Vagina (tissue), 2 donors: ENCODE data around the gene INTS3. TPM values are rescaled to one million over a fixed set of nuclear protein-coding genes. Genes with fewer than 3 reads are reported as not detected.
A peak's percentile ranks its signal among the peaks of the same experiment; 100 is the strongest.

Experiments
- DNase-seq, 2 donors: peaks; one replicate each; pipeline ENCODE4 v3.0.0-alpha.2; 2017; ENCODE audit errors: extremely low spot score in 2 of 2
- H3K27ac ChIP-seq: fragments of 200-600 bp; sonication (generic); one replicate; pipeline ENCODE4 v1.5.1; 2019
- H3K27me3 ChIP-seq: fragments of 200-600 bp; sonication (generic); one replicate; pipeline ENCODE4 v1.5.1; 2019
- H3K36me3 ChIP-seq, 2 donors: fragments of 200-600 bp; sonication (generic); one replicate each; pipeline ENCODE4 v1.5.1; 2017 to 2019
- H3K4me1 ChIP-seq: fragments of 200-600 bp; sonication (generic); one replicate; pipeline ENCODE4 v1.5.1; 2019
- H3K4me3 ChIP-seq, 2 donors: fragments of 200-600 bp; sonication (generic); 1 replicate in 1 of 2; 2 replicates in 1 of 2; pipeline ENCODE4 v1.5.1; 2016 to 2019
- H3K9me3 ChIP-seq: fragments of 200-600 bp; sonication (generic); one replicate; pipeline ENCODE4 v1.5.1; 2019
- CTCF ChIP-seq, 3 experiments: fragments of 450-650 bp in 2 of 3; fragments of 200-600 bp in 1 of 3; sonication (generic) in 1 of 3; IDR thresholded peaks; one replicate each; pipeline ENCODE4 v1.5.1; 2017 to 2019; ENCODE audit warnings: antibody characterized with exemption in 3 of 3, mild to moderate bottlenecking in 2 of 3, moderate library complexity in 2 of 3
- POLR2A ChIP-seq, 2 donors: fragments of 450-650 bp; IDR thresholded peaks; one replicate each; pipeline ENCODE4 v1.6.1; 2017; ENCODE audit warnings: antibody characterized with exemption in 2 of 2, mild to moderate bottlenecking in 2 of 2, moderate library complexity in 2 of 2
- POLR2AphosphoS5 ChIP-seq, 2 donors: sonication (generic); formaldehyde crosslinking; IDR thresholded peaks; one replicate each; pipeline ENCODE4 v1.9.0; 2017; ENCODE audit warnings: antibody characterized with exemption in 2 of 2, mild to moderate bottlenecking in 2 of 2, low read depth in 1 of 2; ENCODE audit not compliant: insufficient read depth in 1 of 2
- intact Hi-C: fragments of 100-400 bp; cut with DNase I; formaldehyde crosslinking; loops from one replicate; pipeline ENCODE4 v1.15.1; 2023
- total RNA-seq: library from RNA; depleted of rRNA; stranded (reverse); fragments of >200 nt; gene quantifications from one replicate; pipeline ENCODE4 v1.2.3, GENCODE V29; 2016

Gene INTS3
- total RNA-seq, 1 donor from 2014 or later, result 45.9 TPM

- H3K27ac ChIP-seq, result peak overlapping the region; percentile 73
These were observed 47.8 kb upstream of the INTS3 start for GRCh38 chr1:153680120-153680403.

GRCh38 chr1:153682730-153683129, 45.1 kb upstream of the INTS3 start:
- Histone ChIP-seq H3K4me1 (peaks cover 21% of the 10 kb centered on the region), H3K9me3 (no peaks in the 10 kb centered on the region)
- intact Hi-C loops, result no loop called here

More at GRCh38 chr1:153680120-153680403, 47.8 kb upstream of the INTS3 start:
- Histone ChIP-seq H3K9me3 (no peaks in the 10 kb centered on the region), H3K36me3 (no peaks in the 10 kb centered on the region), H3K4me1 (peaks cover 21% of the 10 kb centered on the region), H3K4me3 (peak overlapping the region; percentile 63 to 64), H3K27me3 (no peaks in the 10 kb centered on the region)
- DNase-seq, result no peak
- TF ChIP-seq POLR2AphosphoS5 (IDR thresholded peaks at IDR 0.05; ENCODE audit: insufficient read depth in 1 of 2, low read depth in 1 of 2) (no peak), CTCF (IDR thresholded peaks at IDR 0.05) (no peak)
- intact Hi-C loops, result no loop called here

GRCh38 chr1:153683854-153684253, 44.0 kb upstream of the INTS3 start:
- Histone ChIP-seq H3K27me3 (no peaks in the 10 kb centered on the region), H3K9me3 (no peaks in the 10 kb centered on the region), H3K27ac (no peak overlapping the region), H3K4me3 (no peak overlapping the region), H3K4me1 (peaks cover 10% of the 10 kb centered on the region), H3K36me3 (no peaks in the 10 kb centered on the region)
- DNase-seq, result no peak
- TF ChIP-seq POLR2A (IDR thresholded peaks at IDR 0.05) (no peak), POLR2AphosphoS5 (IDR thresholded peaks at IDR 0.05; ENCODE audit: insufficient read depth in 1 of 2, low read depth in 1 of 2) (peak in 1 of 2 donors; percentile 11)
- intact Hi-C loops, result no loop called here

More at GRCh38 chr1:153682730-153683129, 45.1 kb upstream of the INTS3 start:
- no peak overlapping the region for H3K27ac ChIP-seq
- no peaks in the 10 kb centered on the region for H3K36me3 ChIP-seq
- no peak for DNase-seq
- H3K27me3 ChIP-seq, result no peaks in the 10 kb centered on the region
- no peak for TF ChIP-seq POLR2A (IDR thresholded peaks at IDR 0.05)
- no peak for TF ChIP-seq CTCF (IDR thresholded peaks at IDR 0.05)
- no peak for TF ChIP-seq POLR2AphosphoS5 (IDR thresholded peaks at IDR 0.05; ENCODE audit: insufficient read depth in 1 of 2, low read depth in 1 of 2)
- no peak overlapping the region for H3K4me3 ChIP-seq

GRCh38 chr1:153684892-153685291, 43.0 kb upstream of the INTS3 start:
- TF ChIP-seq POLR2AphosphoS5 (IDR thresholded peaks at IDR 0.05; ENCODE audit: insufficient read depth in 1 of 2, low read depth in 1 of 2), result no peak
- no peak for TF ChIP-seq POLR2A (IDR thresholded peaks at IDR 0.05)
- no peak for TF ChIP-seq CTCF (IDR thresholded peaks at IDR 0.05)
- Histone ChIP-seq H3K9me3 (no peaks in the 10 kb centered on the region), H3K27me3 (no peaks in the 10 kb centered on the region), H3K27ac (no peak overlapping the region), H3K36me3 (no peaks in the 10 kb centered on the region), H3K4me3 (no peak overlapping the region), H3K4me1 (no peaks in the 10 kb centered on the region)
- DNase-seq, result no peak
- intact Hi-C loops, result no loop called here

GRCh38 chr1:153685544-153686340, 42.1 kb upstream of the INTS3 start:
- Histone ChIP-seq H3K27ac (no peak overlapping the region), H3K4me3 (no peak overlapping the region), H3K4me1 (no peaks in the 10 kb centered on the region), H3K27me3 (no peaks in the 10 kb centered on the region), H3K9me3 (no peaks in the 10 kb centered on the region), H3K36me3 (no peaks in the 10 kb centered on the region)
- no peak for TF ChIP-seq POLR2A (IDR thresholded peaks at IDR 0.05)
- no peak for TF ChIP-seq CTCF (IDR thresholded peaks at IDR 0.05)
- TF ChIP-seq POLR2AphosphoS5 (IDR thresholded peaks at IDR 0.05; ENCODE audit: insufficient read depth in 1 of 2, low read depth in 1 of 2), result no peak
- intact Hi-C loops, result no loop called here
- no peak for DNase-seq
